ENCODE measurements around the gene HAPSTR1. TPM values are rescaled to one million over a fixed set of nuclear protein-coding genes. Genes with fewer than 3 reads are reported as not detected.

HAPSTR1 gene
- total and polyA plus RNA-seq, 2 of the 13 experiments (the other 11 are each of a cell fraction or from before 2014, with no cell fraction given) = 25.2 to 83.2 TPM

- TF ChIP-seq, protein P1, sequence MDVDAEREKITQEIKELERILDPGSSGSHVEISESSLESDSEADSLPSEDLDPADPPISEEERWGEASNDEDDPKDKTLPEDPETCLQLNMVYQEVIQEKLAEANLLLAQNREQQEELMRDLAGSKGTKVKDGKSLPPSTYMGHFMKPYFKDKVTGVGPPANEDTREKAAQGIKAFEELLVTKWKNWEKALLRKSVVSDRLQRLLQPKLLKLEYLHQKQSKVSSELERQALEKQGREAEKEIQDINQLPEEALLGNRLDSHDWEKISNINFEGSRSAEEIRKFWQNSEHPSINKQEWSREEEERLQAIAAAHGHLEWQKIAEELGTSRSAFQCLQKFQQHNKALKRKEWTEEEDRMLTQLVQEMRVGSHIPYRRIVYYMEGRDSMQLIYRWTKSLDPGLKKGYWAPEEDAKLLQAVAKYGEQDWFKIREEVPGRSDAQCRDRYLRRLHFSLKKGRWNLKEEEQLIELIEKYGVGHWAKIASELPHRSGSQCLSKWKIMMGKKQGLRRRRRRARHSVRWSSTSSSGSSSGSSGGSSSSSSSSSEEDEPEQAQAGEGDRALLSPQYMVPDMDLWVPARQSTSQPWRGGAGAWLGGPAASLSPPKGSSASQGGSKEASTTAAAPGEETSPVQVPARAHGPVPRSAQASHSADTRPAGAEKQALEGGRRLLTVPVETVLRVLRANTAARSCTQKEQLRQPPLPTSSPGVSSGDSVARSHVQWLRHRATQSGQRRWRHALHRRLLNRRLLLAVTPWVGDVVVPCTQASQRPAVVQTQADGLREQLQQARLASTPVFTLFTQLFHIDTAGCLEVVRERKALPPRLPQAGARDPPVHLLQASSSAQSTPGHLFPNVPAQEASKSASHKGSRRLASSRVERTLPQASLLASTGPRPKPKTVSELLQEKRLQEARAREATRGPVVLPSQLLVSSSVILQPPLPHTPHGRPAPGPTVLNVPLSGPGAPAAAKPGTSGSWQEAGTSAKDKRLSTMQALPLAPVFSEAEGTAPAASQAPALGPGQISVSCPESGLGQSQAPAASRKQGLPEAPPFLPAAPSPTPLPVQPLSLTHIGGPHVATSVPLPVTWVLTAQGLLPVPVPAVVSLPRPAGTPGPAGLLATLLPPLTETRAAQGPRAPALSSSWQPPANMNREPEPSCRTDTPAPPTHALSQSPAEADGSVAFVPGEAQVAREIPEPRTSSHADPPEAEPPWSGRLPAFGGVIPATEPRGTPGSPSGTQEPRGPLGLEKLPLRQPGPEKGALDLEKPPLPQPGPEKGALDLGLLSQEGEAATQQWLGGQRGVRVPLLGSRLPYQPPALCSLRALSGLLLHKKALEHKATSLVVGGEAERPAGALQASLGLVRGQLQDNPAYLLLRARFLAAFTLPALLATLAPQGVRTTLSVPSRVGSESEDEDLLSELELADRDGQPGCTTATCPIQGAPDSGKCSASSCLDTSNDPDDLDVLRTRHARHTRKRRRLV (CRISPR knock-in tag; IDR thresholded peaks at IDR 0.05) = no peak
- TF ChIP-seq ZNF3 (CRISPR knock-in tag; IDR thresholded peaks at IDR 0.05) (no peak), ZNF746 (CRISPR knock-in tag; IDR thresholded peaks at IDR 0.05) (no peak), ZNF282 (IDR thresholded peaks at IDR 0.05; ENCODE audit: partially characterized antibody) (no peak), ATF3 (CRISPR knock-in tag; IDR thresholded peaks at IDR 0.05) (0 out of 2 replicates have a peak, but pooled peaks have one; percentile 7), LCORL (IDR thresholded peaks at IDR 0.05) (no peak), LCORL (CRISPR knock-in tag; IDR thresholded peaks at IDR 0.05) (no peak), NKX3-1 (CRISPR knock-in tag; IDR thresholded peaks at IDR 0.05) (no peak), POLR2A (IDR thresholded peaks at IDR 0.05; ENCODE audit: insufficient read depth in 1 of 2, low read depth in 2 of 2, low read length in 2 of 2) (no peak), ZFP36L1 (CRISPR knock-in tag; IDR thresholded peaks at IDR 0.05) (no peak), RCOR2 (CRISPR knock-in tag; IDR thresholded peaks at IDR 0.05) (no peak), ZNF788 (CRISPR knock-in tag; IDR thresholded peaks at IDR 0.05; ENCODE audit: borderline replicate concordance) (0 out of 2 replicates have a peak, but pooled peaks have one; percentile 57), MXI1 (IDR thresholded peaks at IDR 0.05; ENCODE audit: borderline replicate concordance, low read depth, low read length) (no peak), AKAP8 (CRISPR knock-in tag; IDR thresholded peaks at IDR 0.05) (no peak), MAZ (IDR thresholded peaks at IDR 0.05; ENCODE audit: borderline replicate concordance, low read depth, low read length) (no peak), MAZ (CRISPR knock-in tag; IDR thresholded peaks at IDR 0.05; ENCODE audit: low read depth) (no peak), ZFAT (CRISPR knock-in tag; conservative IDR thresholded peaks at IDR 0.05) (no peak), PHF20 (CRISPR knock-in tag; IDR thresholded peaks at IDR 0.05) (no peak), ETV5 (CRISPR knock-in tag; IDR thresholded peaks at IDR 0.05; ENCODE audit: borderline replicate concordance) (no peak), ZNF768 (CRISPR knock-in tag; IDR thresholded peaks at IDR 0.05) (no peak), ZNF276 (CRISPR knock-in tag; IDR thresholded peaks at IDR 0.05; ENCODE audit: low read depth) (0 out of 2 replicates have a peak, but pooled peaks have one; percentile 12), ZNF891 (CRISPR knock-in tag; IDR thresholded peaks at IDR 0.05) (peak; percentile 75; the same call in 1 of the 2 replicates), ADNP (CRISPR knock-in tag; IDR thresholded peaks at IDR 0.05) (no peak), ZNF879 (CRISPR knock-in tag; IDR thresholded peaks at IDR 0.05) (no peak), ERF (CRISPR knock-in tag; IDR thresholded peaks at IDR 0.05) (peak; percentile 7; the same call in 1 of the 2 replicates), NAIF1 (CRISPR knock-in tag; IDR thresholded peaks at IDR 0.05; ENCODE audit: borderline replicate concordance) (no peak)
These were observed 6.1 kb downstream of the HAPSTR1 start (continued) for GRCh38 chr16:9097266-9098219.
